ENCODE measurements around the gene WDR74. TPM values are rescaled to one million over a fixed set of nuclear protein-coding genes. Genes with fewer than 3 reads are reported as not detected.
A peak's percentile ranks its signal among the peaks of the same experiment; 100 is the strongest.

WDR74 gene
- total and polyA plus RNA-seq, 2 of the 13 experiments (the other 11 are each of a cell fraction or from before 2014, with no cell fraction given) = 77.0 to 83.3 TPM

DNA sequence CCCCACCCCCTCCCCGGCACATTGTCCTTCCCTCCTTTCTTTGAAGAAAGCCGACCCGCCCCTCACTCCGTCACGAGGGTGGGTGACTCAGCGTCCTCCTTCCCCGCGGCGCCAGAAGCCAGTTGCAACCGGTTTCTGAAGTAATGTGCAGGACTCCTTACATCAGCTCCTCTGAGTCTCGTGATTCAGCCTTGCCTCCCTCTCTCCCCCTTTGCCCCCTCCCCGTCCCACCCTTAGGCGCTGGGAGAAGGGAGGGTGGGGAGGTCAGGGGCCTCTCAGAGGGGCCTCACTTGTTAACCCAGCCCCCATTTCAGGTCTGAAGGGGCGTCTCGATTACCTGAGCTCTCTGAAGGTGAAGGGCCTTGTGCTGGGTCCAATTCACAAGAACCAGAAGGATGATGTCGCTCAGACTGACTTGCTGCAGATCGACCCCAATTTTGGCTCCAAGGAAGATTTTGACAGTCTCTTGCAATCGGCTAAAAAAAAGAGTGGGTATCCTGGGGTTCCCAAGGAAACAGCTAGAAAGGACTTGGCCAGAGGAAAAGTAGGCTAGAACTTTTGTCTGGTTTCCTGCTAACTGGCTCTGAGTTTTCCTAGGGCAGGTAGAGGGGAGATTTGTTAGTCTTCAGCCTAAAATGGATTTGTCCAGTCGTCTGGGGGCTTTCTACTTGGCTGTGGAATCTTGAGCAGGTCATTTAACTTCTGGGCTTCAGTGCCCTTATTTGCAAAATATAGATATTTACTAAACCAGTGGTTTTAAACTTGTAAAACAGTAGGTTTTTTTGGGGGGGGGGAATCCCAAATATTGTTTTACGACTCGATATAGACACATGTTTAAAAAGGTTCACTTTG, 42.4 kb upstream of the WDR74 start (continued):
- TF ChIP-seq ZNF674 (CRISPR knock-in tag; IDR thresholded peaks at IDR 0.05; ENCODE audit: low read depth) (0 out of 2 replicates have a peak, but pooled peaks have one; percentile 1), ZFP82 (CRISPR knock-in tag; IDR thresholded peaks at IDR 0.05; ENCODE audit: borderline replicate concordance) (no peak), ZNF781 (CRISPR knock-in tag; IDR thresholded peaks at IDR 0.05; ENCODE audit: borderline replicate concordance, not compliant biosample characterization) (no peak), ZNF446 (CRISPR knock-in tag; IDR thresholded peaks at IDR 0.05) (0 out of 2 replicates have a peak, but pooled peaks have one; percentile 3), CBX1 (IDR thresholded peaks at IDR 0.05; ENCODE audit: low read depth) (no peak), SAFB2 (CRISPR knock-in tag; IDR thresholded peaks at IDR 0.05; ENCODE audit: borderline replicate concordance, low read depth) (no peak), ZNF33A (CRISPR knock-in tag; IDR thresholded peaks at IDR 0.05; ENCODE audit: borderline replicate concordance) (no peak), RFX3 (CRISPR knock-in tag; IDR thresholded peaks at IDR 0.05) (no peak), FOSL1 (CRISPR knock-in tag; IDR thresholded peaks at IDR 0.05; ENCODE audit: borderline replicate concordance) (peak; percentile 49; the same call in 1 of the 2 replicates), ZNF605 (CRISPR knock-in tag; IDR thresholded peaks at IDR 0.05) (no peak), ZNF629 (CRISPR knock-in tag; conservative IDR thresholded peaks at IDR 0.05) (no peak), ZNF317 (CRISPR knock-in tag; IDR thresholded peaks at IDR 0.05) (no peak), HHEX (CRISPR knock-in tag; IDR thresholded peaks at IDR 0.05) (no peak), TOE1 (CRISPR knock-in tag; IDR thresholded peaks at IDR 0.05) (no peak), KDM5B (CRISPR knock-in tag; IDR thresholded peaks at IDR 0.05; ENCODE audit: borderline replicate concordance) (no peak), TOPORS (CRISPR knock-in tag; IDR thresholded peaks at IDR 0.05) (no peak), ZBTB3 (CRISPR knock-in tag; IDR thresholded peaks at IDR 0.05; ENCODE audit: borderline replicate concordance, low read depth) (no peak), CHD2 (IDR thresholded peaks at IDR 0.05; ENCODE audit: low read depth, low read length) (no peak), NFKBIZ (CRISPR knock-in tag; IDR thresholded peaks at IDR 0.05) (no peak)
- TF ChIP-seq, protein P1, sequence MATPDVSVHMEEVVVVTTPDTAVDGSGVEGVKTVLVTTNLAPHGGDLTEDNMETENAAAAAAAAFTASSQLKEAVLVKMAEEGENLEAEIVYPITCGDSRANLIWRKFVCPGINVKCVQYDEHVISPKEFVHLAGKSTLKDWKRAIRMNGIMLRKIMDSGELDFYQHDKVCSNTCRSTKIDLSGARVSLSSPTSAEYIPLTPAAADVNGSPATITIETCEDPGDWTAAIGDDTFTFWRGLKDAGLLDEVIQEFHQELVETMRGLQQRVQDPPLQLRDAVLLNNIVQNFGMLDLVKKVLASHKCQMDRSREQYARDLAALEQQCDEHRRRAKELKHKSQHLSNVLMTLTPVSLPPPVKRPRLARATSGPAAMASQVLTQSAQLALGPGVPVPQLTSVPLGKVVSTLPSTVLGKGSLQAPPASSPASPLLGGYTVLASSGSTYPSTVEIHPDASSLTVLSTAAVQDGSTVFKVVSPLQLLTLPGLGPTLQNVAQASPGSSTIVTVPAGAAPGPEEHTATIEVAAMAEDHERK (CRISPR knock-in tag; IDR thresholded peaks at IDR 0.05; ENCODE audit: low read depth) = no peak
- TF ChIP-seq, protein P2, sequence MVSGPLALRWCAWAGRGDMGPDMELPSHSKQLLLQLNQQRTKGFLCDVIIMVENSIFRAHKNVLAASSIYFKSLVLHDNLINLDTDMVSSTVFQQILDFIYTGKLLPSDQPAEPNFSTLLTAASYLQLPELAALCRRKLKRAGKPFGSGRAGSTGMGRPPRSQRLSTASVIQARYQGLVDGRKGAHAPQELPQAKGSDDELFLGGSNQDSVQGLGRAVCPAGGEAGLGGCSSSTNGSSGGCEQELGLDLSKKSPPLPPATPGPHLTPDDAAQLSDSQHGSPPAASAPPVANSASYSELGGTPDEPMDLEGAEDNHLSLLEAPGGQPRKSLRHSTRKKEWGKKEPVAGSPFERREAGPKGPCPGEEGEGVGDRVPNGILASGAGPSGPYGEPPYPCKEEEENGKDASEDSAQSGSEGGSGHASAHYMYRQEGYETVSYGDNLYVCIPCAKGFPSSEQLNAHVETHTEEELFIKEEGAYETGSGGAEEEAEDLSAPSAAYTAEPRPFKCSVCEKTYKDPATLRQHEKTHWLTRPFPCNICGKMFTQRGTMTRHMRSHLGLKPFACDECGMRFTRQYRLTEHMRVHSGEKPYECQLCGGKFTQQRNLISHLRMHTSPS (CRISPR knock-in tag; IDR thresholded peaks at IDR 0.05; ENCODE audit: low read depth) = no peak
- TF ChIP-seq, protein P3, sequence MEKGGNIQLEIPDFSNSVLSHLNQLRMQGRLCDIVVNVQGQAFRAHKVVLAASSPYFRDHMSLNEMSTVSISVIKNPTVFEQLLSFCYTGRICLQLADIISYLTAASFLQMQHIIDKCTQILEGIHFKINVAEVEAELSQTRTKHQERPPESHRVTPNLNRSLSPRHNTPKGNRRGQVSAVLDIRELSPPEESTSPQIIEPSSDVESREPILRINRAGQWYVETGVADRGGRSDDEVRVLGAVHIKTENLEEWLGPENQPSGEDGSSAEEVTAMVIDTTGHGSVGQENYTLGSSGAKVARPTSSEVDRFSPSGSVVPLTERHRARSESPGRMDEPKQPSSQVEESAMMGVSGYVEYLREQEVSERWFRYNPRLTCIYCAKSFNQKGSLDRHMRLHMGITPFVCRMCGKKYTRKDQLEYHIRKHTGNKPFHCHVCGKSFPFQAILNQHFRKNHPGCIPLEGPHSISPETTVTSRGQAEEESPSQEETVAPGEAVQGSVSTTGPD (CRISPR knock-in tag; IDR thresholded peaks at IDR 0.05) = no peak
- TF ChIP-seq, protein P4, sequence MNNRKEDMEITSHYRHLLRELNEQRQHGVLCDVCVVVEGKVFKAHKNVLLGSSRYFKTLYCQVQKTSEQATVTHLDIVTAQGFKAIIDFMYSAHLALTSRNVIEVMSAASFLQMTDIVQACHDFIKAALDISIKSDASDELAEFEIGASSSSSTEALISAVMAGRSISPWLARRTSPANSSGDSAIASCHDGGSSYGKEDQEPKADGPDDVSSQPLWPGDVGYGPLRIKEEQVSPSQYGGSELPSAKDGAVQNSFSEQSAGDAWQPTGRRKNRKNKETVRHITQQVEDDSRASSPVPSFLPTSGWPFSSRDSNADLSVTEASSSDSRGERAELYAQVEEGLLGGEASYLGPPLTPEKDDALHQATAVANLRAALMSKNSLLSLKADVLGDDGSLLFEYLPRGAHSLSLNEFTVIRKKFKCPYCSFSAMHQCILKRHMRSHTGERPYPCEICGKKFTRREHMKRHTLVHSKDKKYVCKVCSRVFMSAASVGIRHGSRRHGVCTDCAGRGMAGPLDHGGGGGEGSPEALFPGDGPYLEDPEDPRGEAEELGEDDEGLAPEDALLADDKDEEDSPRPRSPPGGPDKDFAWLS (CRISPR knock-in tag; IDR thresholded peaks at IDR 0.05; ENCODE audit: borderline replicate concordance) = no peak

Data from HepG2 (cell line).